ENCODE results near the gene ISCA2. TPM values are rescaled to one million over a fixed set of nuclear protein-coding genes. Genes with fewer than 3 reads are reported as not detected.

ISCA2 gene
- total RNA-seq, 1 donor from 2014 or later, result 40.6 TPM

GRCh38 chr14:74465335-74465734, 28.2 kb upstream of the ISCA2 start:
- H3K27ac Mint-ChIP-seq (ENCODE audit: unreplicated experiment), result no peak overlapping the region
- DNase-seq (ENCODE audit: low read depth, low spot score), result no peak
- H3K27me3 Mint-ChIP-seq (ENCODE audit: low read depth), result no peaks in the 10 kb centered on the region
- H3K9me3 Mint-ChIP-seq, result no peaks in the 10 kb centered on the region
- TF ChIP-seq CTCF (conservative IDR thresholded peaks at IDR 0.05), result no peak
- peaks cover 5% of the 10 kb centered on the region for H3K36me3 Mint-ChIP-seq (ENCODE audit: low read depth)
- no peaks in the 10 kb centered on the region for H3K4me1 Mint-ChIP-seq
- H3K4me3 Mint-ChIP-seq, result no peak overlapping the region

- DNase-seq (ENCODE audit: low read depth, low spot score), result no peak
- Mint-ChIP-seq H3K9me3 (no peaks in the 10 kb centered on the region), H3K4me3 (no peak overlapping the region), H3K27ac (ENCODE audit: unreplicated experiment) (no peak overlapping the region), H3K4me1 (no peaks in the 10 kb centered on the region), H3K27me3 (ENCODE audit: low read depth) (no peaks in the 10 kb centered on the region), H3K36me3 (ENCODE audit: low read depth) (peaks cover 11% of the 10 kb centered on the region)
- no peak for TF ChIP-seq CTCF (conservative IDR thresholded peaks at IDR 0.05)
Measured at GRCh38 chr14:74468513-74468912, 25.1 kb upstream of the ISCA2 start.

GRCh38 chr14:74469548-74470518, 23.7 kb upstream of the ISCA2 start:
- H3K36me3 Mint-ChIP-seq (ENCODE audit: low read depth), result peaks cover 11% of the 10 kb centered on the region
- H3K27ac Mint-ChIP-seq (ENCODE audit: unreplicated experiment), result no peak overlapping the region
- no peak for TF ChIP-seq CTCF (conservative IDR thresholded peaks at IDR 0.05)
- H3K9me3 Mint-ChIP-seq, result no peaks in the 10 kb centered on the region
- H3K4me1 Mint-ChIP-seq, result no peaks in the 10 kb centered on the region
- DNase-seq (ENCODE audit: low read depth, low spot score), result no peak
- H3K4me3 Mint-ChIP-seq, result no peak overlapping the region
- H3K27me3 Mint-ChIP-seq (ENCODE audit: low read depth), result no peaks in the 10 kb centered on the region

GRCh38 chr14:74472601-74473000, 21.0 kb upstream of the ISCA2 start:
- Mint-ChIP-seq H3K4me1 (peaks cover 12% of the 10 kb centered on the region), H3K36me3 (ENCODE audit: low read depth) (peaks cover 11% of the 10 kb centered on the region), H3K9me3 (no peaks in the 10 kb centered on the region), H3K27ac (ENCODE audit: unreplicated experiment) (peak overlapping the region; percentile 68), H3K4me3 (no peak overlapping the region), H3K27me3 (ENCODE audit: low read depth) (no peaks in the 10 kb centered on the region)
- no peak for DNase-seq (ENCODE audit: low read depth, low spot score)
- TF ChIP-seq CTCF (conservative IDR thresholded peaks at IDR 0.05), result no peak

- DNase-seq (ENCODE audit: low read depth, low spot score), result no peak
- H3K27me3 Mint-ChIP-seq (ENCODE audit: low read depth), result no peaks in the 10 kb centered on the region
- peaks cover 12% of the 10 kb centered on the region for H3K4me1 Mint-ChIP-seq
- no peak overlapping the region for H3K27ac Mint-ChIP-seq (ENCODE audit: unreplicated experiment)
- no peak overlapping the region for H3K4me3 Mint-ChIP-seq
- TF ChIP-seq CTCF (conservative IDR thresholded peaks at IDR 0.05), result no peak
- H3K36me3 Mint-ChIP-seq (ENCODE audit: low read depth), result peaks cover 6% of the 10 kb centered on the region
- no peaks in the 10 kb centered on the region for H3K9me3 Mint-ChIP-seq
Measured at GRCh38 chr14:74474376-74474775, 19.2 kb upstream of the ISCA2 start.
